A549 (cell line): ENCODE measurements around the gene TMEM151A. TPM values are rescaled to one million over a fixed set of nuclear protein-coding genes. Genes with fewer than 3 reads are reported as not detected.

Source experiments
- ATAC-seq, 2 experiments: fragments of 200-7000 bp in 1 of 2; fragments of >200 bp in 1 of 2; cut with Nextera tagmentation in 1 of 2; cut with Tn5 transposase in 1 of 2; 3 replicates each; pipeline versions ENCODE4 v1.8.0 to v1.9.1; 2018 to 2020; ENCODE audit warnings: mild to moderate bottlenecking in 1 of 2, moderate library complexity in 1 of 2
- CTCF ChIA-PET: fragments of 300-600 bp; sonication (Branson Sonifier 250); formaldehyde crosslinking; extraction: SDS; loops from one replicate; lab custom pipeline; 2021; ENCODE audit warnings: antibody characterized with exemption, inconsistent platforms; lab: Yijun Ruan, JAX
- POLR2A ChIA-PET: fragments of 350-600 bp; formaldehyde crosslinking; extraction: SDS; loops from one replicate; lab custom pipeline; 2021; ENCODE audit warnings: antibody characterized with exemption, inconsistent platforms; lab: Yijun Ruan, JAX
- DNase-seq, 2 experiments: peaks; one replicate each; pipeline versions ENCODE4 v3.0.0 to v3.0.0-alpha.2; 2011 to 2016; ENCODE audit warnings: low read depth in 1 of 2, low spot score in 1 of 2
- FAIRE-seq: peaks from 2 replicates; lab custom pipeline; 2011; peaks lifted over from hg19 to GRCh38; lab: Jason Lieb, UNC
- H3K27ac ChIP-seq, 2 experiments: fragments of >200 bp; sonication (Bioruptor Twin); formaldehyde crosslinking; 3 replicates each; pipeline ENCODE4 v1.5.1; 2016 to 2017
- H3K4me1 ChIP-seq: fragments of >200 bp; sonication (Bioruptor Twin); formaldehyde crosslinking; 3 replicates; pipeline ENCODE4 v1.6.1; 2016
- H3K4me2 ChIP-seq: fragments of >200 bp; sonication (Bioruptor Twin); formaldehyde crosslinking; 3 replicates; pipeline ENCODE4 v1.6.1; 2016
- H3K4me3 ChIP-seq: fragments of >200 bp; sonication (Bioruptor Twin); formaldehyde crosslinking; 3 replicates; pipeline ENCODE4 v1.5.1; 2016
- H3K9me3 ChIP-seq: fragments of >200 bp; sonication (Bioruptor Twin); formaldehyde crosslinking; 3 replicates; pipeline ENCODE4 v1.6.1; 2016
- ATOH8 ChIP-seq: fragments of 250-450 bp; sonication (Bioruptor Pico); IDR thresholded peaks from 2 replicates; pipeline ENCODE4 v1.5.0; 2020; ENCODE audit warnings: low read depth, mild to moderate bottlenecking, moderate library complexity
- CBX8 ChIP-seq: fragments of 200-600 bp; sonication (generic); IDR thresholded peaks from 2 replicates; pipeline ENCODE4 v1.6.1; 2016
- CHD4 ChIP-seq: fragments of 200-600 bp; sonication (generic); IDR thresholded peaks from 2 replicates; pipeline ENCODE4 v1.6.1; 2016; ENCODE audit warnings: antibody characterized with exemption, mild to moderate bottlenecking, borderline replicate concordance
- E2F6 ChIP-seq: IDR thresholded peaks from 2 replicates; pipeline ENCODE4 v1.6.1; 2012; ENCODE audit warnings: low read depth, borderline replicate concordance
- EP300 ChIP-seq, 2 experiments: fragments of >200 bp; sonication (Bioruptor Twin); formaldehyde crosslinking; IDR thresholded peaks; 2 replicates in 1 of 2; 3 replicates in 1 of 2; pipeline ENCODE4 v1.6.1; 2016 to 2017
- ESRRA ChIP-seq: fragments of 150-350 bp; IDR thresholded peaks from 2 replicates; pipeline ENCODE4 v1.6.1; 2014; ENCODE audit warnings: mild to moderate bottlenecking, low read length, borderline replicate concordance
- FOXS1 ChIP-seq: fragments of 250-450 bp; sonication (Bioruptor Pico); IDR thresholded peaks from 2 replicates; pipeline ENCODE4 v1.5.0; 2020; ENCODE audit warnings: mild to moderate bottlenecking, moderate library complexity
- HES2 ChIP-seq: fragments of >200 bp; sonication (Bioruptor Twin); formaldehyde crosslinking; IDR thresholded peaks from 2 replicates; pipeline ENCODE4 v1.6.1; 2016
- JUN ChIP-seq, 2 experiments: fragments of >200 bp; sonication (Bioruptor Twin); formaldehyde crosslinking; IDR thresholded peaks; 2 replicates in 1 of 2; 3 replicates in 1 of 2; pipeline ENCODE4 v1.6.1; 2016 to 2017
- JUNB ChIP-seq: fragments of >200 bp; sonication (Bioruptor Twin); formaldehyde crosslinking; IDR thresholded peaks from 2 replicates; pipeline ENCODE4 v1.6.1; 2016
- KDM1A ChIP-seq: fragments of 200-600 bp; sonication (generic); IDR thresholded peaks from 2 replicates; pipeline ENCODE4 v1.6.1; 2016; ENCODE audit warnings: low read depth, mild to moderate bottlenecking
- KDM5A ChIP-seq: fragments of 200-600 bp; sonication (generic); IDR thresholded peaks from 2 replicates; pipeline ENCODE4 v1.6.1; 2016; ENCODE audit warnings: antibody characterized with exemption, mild to moderate bottlenecking
- MYC ChIP-seq: IDR thresholded peaks from 2 replicates; pipeline ENCODE4 v1.6.1; 2012; ENCODE audit warnings: mild to moderate bottlenecking, inconsistent platforms, low read length, improper control_type of control experiment, borderline replicate concordance
- NPAS2 ChIP-seq: fragments of 250-450 bp; sonication (Bioruptor Pico); IDR thresholded peaks from 2 replicates; pipeline ENCODE4 v1.8.0; 2022; ENCODE audit warnings: mild to moderate bottlenecking, moderate library complexity, borderline replicate concordance
- RCOR1 ChIP-seq: fragments of 150-350 bp; IDR thresholded peaks from 2 replicates; pipeline ENCODE4 v1.6.1; 2014; ENCODE audit warnings: antibody characterized with exemption, low read length, low read depth
- REST ChIP-seq: fragments of 200-600 bp; sonication (generic); IDR thresholded peaks from 2 replicates; pipeline ENCODE4 v1.6.1; 2016; ENCODE audit warnings: antibody characterized with exemption, mild to moderate bottlenecking, moderate library complexity
- RFX5 ChIP-seq: fragments of 450-650 bp; IDR thresholded peaks from 2 replicates; pipeline ENCODE4 v1.7.1; 2014; ENCODE audit warnings: antibody characterized with exemption, mild to moderate bottlenecking, moderate library complexity
- ZNF302 ChIP-seq: fragments of 250-450 bp; sonication (Bioruptor Pico); IDR thresholded peaks from 2 replicates; pipeline ENCODE4 v1.9.0; 2021; ENCODE audit warnings: inconsistent platforms, mild to moderate bottlenecking, moderate library complexity
- WGBS: methylation state at CpG from one replicate; pipeline ENCODE4 v1.1.6; 2017; ENCODE audit errors: missing lambda C conversion rate; 5-methylcytosine and 5-hydroxymethylcytosine counted together
- polyA plus RNA-seq, 4 experiments: library from polyadenylated mRNA; depleted of rRNA in 3 of 4; stranded (reverse); fragments of >200 nt; fragmentation: RNase III in 1 of 4; extraction: RNeasy Plus Mini Kit Qiagen cat#74134 plus additional on column Dnase treatment in 1 of 4; gene quantifications; 2 replicates in 3 of 4; 3 replicates in 1 of 4; pipeline ENCODE4 v1.2.3, GENCODE V29; 2011 to 2017
- TF ChIP-seq, protein P1 (sequence below): IDR thresholded peaks from 2 replicates; pipeline ENCODE4 v1.6.1; 2012
- TF ChIP-seq, protein P2 (sequence below): fragments of 250-450 bp; sonication (Bioruptor Pico); IDR thresholded peaks from 2 replicates; pipeline ENCODE4 v1.5.0; 2021; ENCODE audit warnings: mild to moderate bottlenecking, moderate library complexity, borderline replicate concordance

Gene TMEM151A
- polyA plus RNA-seq, 2 of the 4 experiments (the other 2 are of a cell fraction), result 0.44 to 1.8 TPM

DNA sequence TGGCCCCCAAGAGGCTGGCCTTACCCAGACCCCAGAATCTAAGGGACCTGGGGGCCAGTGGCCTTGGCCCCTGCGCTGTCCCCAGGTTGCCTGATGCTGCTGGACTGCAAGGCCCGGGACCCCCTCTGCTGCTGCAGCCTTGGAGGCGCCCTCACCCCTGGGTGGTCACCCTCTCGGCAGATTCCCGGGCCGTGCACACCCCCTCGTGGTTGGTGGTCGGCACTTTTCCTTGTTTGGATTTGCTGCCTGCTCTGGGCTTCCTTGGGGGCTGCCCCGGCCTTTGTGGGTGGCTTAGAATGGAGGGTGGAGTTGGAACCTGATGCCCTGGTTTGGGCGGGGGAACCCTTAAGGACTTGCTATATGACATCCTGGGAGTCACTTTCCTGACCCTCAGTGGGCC, 39.2 kb downstream of the TMEM151A start:
- no peak overlapping the region for H3K4me2 ChIP-seq
- no peaks in the 10 kb centered on the region for H3K9me3 ChIP-seq
- ATAC-seq, result no peak
- ChIA-PET CTCF (interaction anchor here (0.9 to 8.7 kb wide), 6 partner anchors 8 to 49 kb away, joined by 3 to 247 read pairs (median 15); partner anchors contain the start of genes B4GAT1, BRMS1 and CD248), POLR2A (no interaction called here)
- 85% methylated on average over 2 of the region's 10 CpGs for WGBS
- peaks cover 35% of the 10 kb centered on the region for H3K4me1 ChIP-seq
- TF ChIP-seq CBX8 (no peak), ZNF302 (no peak), RFX5 (no peak), HES2 (no peak), NPAS2 (no peak), RCOR1 (no peak), JUNB (no peak), KDM5A (no peak), KDM1A (no peak), EP300 (IDR thresholded peaks at IDR 0.05) (no peak), MYC (no peak), E2F6 (no peak), ESRRA (no peak), CHD4 (no peak), FOXS1 (CRISPR knock-in tag) (no peak), ATOH8 (CRISPR knock-in tag) (no peak), REST (no peak), JUN (IDR thresholded peaks at IDR 0.05) (no peak)
- TF ChIP-seq, protein P1, sequence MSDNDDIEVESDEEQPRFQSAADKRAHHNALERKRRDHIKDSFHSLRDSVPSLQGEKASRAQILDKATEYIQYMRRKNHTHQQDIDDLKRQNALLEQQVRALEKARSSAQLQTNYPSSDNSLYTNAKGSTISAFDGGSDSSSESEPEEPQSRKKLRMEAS, result no peak
- TF ChIP-seq, protein P2, sequence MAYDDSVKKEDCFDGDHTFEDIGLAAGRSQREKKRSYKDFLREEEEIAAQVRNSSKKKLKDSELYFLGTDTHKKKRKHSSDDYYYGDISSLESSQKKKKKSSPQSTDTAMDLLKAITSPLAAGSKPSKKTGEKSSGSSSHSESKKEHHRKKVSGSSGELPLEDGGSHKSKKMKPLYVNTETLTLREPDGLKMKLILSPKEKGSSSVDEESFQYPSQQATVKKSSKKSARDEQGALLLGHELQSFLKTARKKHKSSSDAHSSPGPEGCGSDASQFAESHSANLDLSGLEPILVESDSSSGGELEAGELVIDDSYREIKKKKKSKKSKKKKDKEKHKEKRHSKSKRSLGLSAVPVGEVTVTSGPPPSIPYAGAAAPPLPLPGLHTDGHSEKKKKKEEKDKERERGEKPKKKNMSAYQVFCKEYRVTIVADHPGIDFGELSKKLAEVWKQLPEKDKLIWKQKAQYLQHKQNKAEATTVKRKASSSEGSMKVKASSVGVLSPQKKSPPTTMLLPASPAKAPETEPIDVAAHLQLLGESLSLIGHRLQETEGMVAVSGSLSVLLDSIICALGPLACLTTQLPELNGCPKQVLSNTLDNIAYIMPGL (CRISPR knock-in tag), result no peak
- no peak for DNase-seq
- H3K27ac ChIP-seq, result no peak overlapping the region
- no peak overlapping the region for H3K4me3 ChIP-seq
- no peak for FAIRE-seq
